GM12878 (cell line): ENCODE data around the gene GP9.

Experiments used
- BCL3 ChIP-seq: IDR thresholded peaks from 2 replicates; pipeline ENCODE4 v1.6.1; 2011; ENCODE audit warnings: borderline replicate concordance, low read depth, mild to moderate bottlenecking, moderate library complexity, low read length; ENCODE audit not compliant: insufficient read depth, poor library complexity, severe bottlenecking
- CTCF ChIP-seq, 3 experiments: IDR thresholded peaks in 2 of 3; conservative IDR thresholded peaks in 1 of 3; 2 replicates each; pipeline ENCODE4 v1.5.1; 2011; ENCODE audit warnings: low read depth in 3 of 3, low read length in 3 of 3, mild to moderate bottlenecking in 3 of 3, control low read depth in 2 of 3, moderate library complexity in 2 of 3, inconsistent platforms in 1 of 3, mixed read lengths in 1 of 3; ENCODE audit not compliant: control insufficient read depth in 2 of 3, insufficient read depth in 1 of 3; ENCODE audit errors: extremely low read depth in 1 of 3
- MAX ChIP-seq: IDR thresholded peaks from 2 replicates; pipeline ENCODE4 v1.6.1; 2012; ENCODE audit warnings: low read depth, low read length, improper control_type of control experiment
- NFYA ChIP-seq: IDR thresholded peaks from 2 replicates; pipeline ENCODE4 v1.6.1; 2011; ENCODE audit warnings: low read depth, mild to moderate bottlenecking, low read length, improper control_type of control experiment, borderline replicate concordance
- NR2C2 ChIP-seq: IDR thresholded peaks from 2 replicates; pipeline ENCODE4 v1.6.1; 2011; ENCODE audit warnings: borderline replicate concordance, low read depth; ENCODE audit not compliant: control insufficient read depth, insufficient read length
- PAX8 ChIP-seq: fragments of 450-650 bp; IDR thresholded peaks from 2 replicates; pipeline ENCODE4 v1.6.1; 2017; ENCODE audit warnings: mild to moderate bottlenecking, moderate library complexity
- PKNOX1 ChIP-seq: fragments of 450-650 bp; IDR thresholded peaks from 2 replicates; pipeline ENCODE4 v1.6.1; 2016; ENCODE audit warnings: mild to moderate bottlenecking
- POLR2AphosphoS5 ChIP-seq: IDR thresholded peaks from 2 replicates; pipeline ENCODE4 v1.6.1; 2011; ENCODE audit warnings: mild to moderate bottlenecking, low read length, inconsistent platforms
- RAD21 ChIP-seq: IDR thresholded peaks from 2 replicates; pipeline ENCODE4 v1.6.1; 2011; ENCODE audit warnings: mild to moderate bottlenecking, low read depth, low read length, moderate library complexity; ENCODE audit not compliant: insufficient read depth
- SREBF2 ChIP-seq: IDR thresholded peaks from 2 replicates; pipeline ENCODE4 v1.6.1; 2012; ENCODE audit warnings: mild to moderate bottlenecking, low read length
- ZBED1 ChIP-seq: IDR thresholded peaks from 2 replicates; pipeline ENCODE4 v1.6.1; 2016; ENCODE audit warnings: borderline replicate concordance
- ZNF384 ChIP-seq: IDR thresholded peaks from 2 replicates; pipeline ENCODE4 v1.6.1; 2012; ENCODE audit warnings: low read depth, mild to moderate bottlenecking, low read length, improper control_type of control experiment, borderline replicate concordance

- TF ChIP-seq RAD21, result no peak
- no peak for TF ChIP-seq ZBED1
- no peak for TF ChIP-seq NR2C2
- no peak for TF ChIP-seq PKNOX1
- no peak for TF ChIP-seq BCL3
- no peak for TF ChIP-seq ZNF384
- TF ChIP-seq NFYA, result no peak
- no peak for TF ChIP-seq CTCF (IDR thresholded peaks at IDR 0.05 in 2 of 3, conservative IDR thresholded peaks at IDR 0.05 in 1 of 3; ENCODE audit: control insufficient read depth in 2 of 3, extremely low read depth in 1 of 3, insufficient read depth in 1 of 3, low read depth in 3 of 3, low read length in 3 of 3)
- no peak for TF ChIP-seq MAX
- no peak for TF ChIP-seq POLR2AphosphoS5
- TF ChIP-seq SREBF2, result no peak
- TF ChIP-seq PAX8, result no peak
Observed at GRCh38 chr3:129058441-129059200, 2.0 kb upstream of the GP9 start.
